ENCODE results near the gene SLC25A23.

DNA sequence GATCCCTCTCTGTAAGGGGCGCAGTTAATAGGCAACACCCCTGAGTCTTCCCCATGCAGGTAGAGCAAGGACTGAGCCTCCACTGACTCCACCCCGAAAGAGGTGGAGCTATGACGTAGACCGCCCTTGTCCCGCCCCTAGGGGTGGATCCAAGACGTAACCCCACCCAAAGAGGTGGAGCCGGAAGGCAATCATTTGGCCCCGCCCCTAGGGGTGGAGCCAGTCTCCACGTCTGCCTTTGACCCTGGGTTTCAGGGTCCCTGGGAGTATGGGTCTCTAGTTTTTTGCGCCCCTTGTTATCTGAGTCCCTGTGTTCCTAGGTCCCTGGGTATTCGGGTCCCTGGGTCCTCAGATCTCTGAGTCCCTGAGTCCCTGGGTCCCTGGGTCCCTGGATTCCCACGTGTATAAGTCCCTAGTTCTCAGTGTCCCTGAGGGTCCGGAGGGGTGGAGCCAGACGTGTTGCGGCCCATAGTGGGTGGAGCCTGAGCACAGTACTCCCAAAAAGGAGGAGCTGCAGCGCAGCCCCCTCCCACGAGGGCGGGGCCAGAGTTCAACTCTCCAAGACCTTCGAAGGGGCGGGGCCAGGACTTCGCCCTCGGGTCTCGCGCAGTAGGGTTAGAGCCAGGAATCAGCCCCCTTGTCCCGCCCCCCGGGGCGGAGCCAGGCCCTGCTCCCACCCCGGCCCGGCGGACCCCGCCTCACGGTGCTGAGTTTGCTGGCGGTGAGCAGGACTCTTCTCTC, 16.7 kb upstream of the SLC25A23 start:
- TF ChIP-seq, protein P1, sequence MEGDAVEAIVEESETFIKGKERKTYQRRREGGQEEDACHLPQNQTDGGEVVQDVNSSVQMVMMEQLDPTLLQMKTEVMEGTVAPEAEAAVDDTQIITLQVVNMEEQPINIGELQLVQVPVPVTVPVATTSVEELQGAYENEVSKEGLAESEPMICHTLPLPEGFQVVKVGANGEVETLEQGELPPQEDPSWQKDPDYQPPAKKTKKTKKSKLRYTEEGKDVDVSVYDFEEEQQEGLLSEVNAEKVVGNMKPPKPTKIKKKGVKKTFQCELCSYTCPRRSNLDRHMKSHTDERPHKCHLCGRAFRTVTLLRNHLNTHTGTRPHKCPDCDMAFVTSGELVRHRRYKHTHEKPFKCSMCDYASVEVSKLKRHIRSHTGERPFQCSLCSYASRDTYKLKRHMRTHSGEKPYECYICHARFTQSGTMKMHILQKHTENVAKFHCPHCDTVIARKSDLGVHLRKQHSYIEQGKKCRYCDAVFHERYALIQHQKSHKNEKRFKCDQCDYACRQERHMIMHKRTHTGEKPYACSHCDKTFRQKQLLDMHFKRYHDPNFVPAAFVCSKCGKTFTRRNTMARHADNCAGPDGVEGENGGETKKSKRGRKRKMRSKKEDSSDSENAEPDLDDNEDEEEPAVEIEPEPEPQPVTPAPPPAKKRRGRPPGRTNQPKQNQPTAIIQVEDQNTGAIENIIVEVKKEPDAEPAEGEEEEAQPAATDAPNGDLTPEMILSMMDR (conservative IDR thresholded peaks at IDR 0.05): no peak
- TF ChIP-seq EZH2 (IDR thresholded peaks at IDR 0.05; ENCODE audit: low read depth): no peak
